OCI-LY1 (cell line): Measurements from ENCODE around the gene UBAP1.

Source experiments
- H2AFZ ChIP-seq: fragments of 200-600 bp; sonication (generic), shearing (Covaris generic); 2 replicates; pipeline ENCODE4 v1.6.0; 2014; ENCODE audit warnings: antibody characterized with exemption, mild to moderate bottlenecking, low read length
- H3F3A ChIP-seq: fragments of 200-600 bp; sonication (generic), shearing (Covaris generic); 2 replicates; pipeline ENCODE4 v1.6.0; 2014; ENCODE audit warnings: mild to moderate bottlenecking, antibody characterized with exemption, low read length, moderate library complexity; ENCODE audit not compliant: insufficient read depth
- H3K27ac ChIP-seq: fragments of 200-600 bp; sonication (generic); 2 replicates; pipeline ENCODE4 v1.5.1; 2014; ENCODE audit warnings: low read length, mixed run types, mild to moderate bottlenecking, low read depth; ENCODE audit not compliant: poor library complexity, severe bottlenecking
- H3K27me3 ChIP-seq: fragments of 200-600 bp; sonication (generic); 2 replicates; pipeline ENCODE4 v1.6.0; 2014; ENCODE audit warnings: antibody characterized with exemption, mild to moderate bottlenecking, low read length, moderate library complexity; ENCODE audit not compliant: insufficient read depth
- H3K36me3 ChIP-seq: fragments of 200-600 bp; sonication (generic); 2 replicates; pipeline ENCODE4 v1.6.1; 2014; ENCODE audit warnings: mild to moderate bottlenecking, antibody characterized with exemption, low read length, moderate library complexity, mixed read lengths; ENCODE audit not compliant: insufficient read depth
- H3K4me1 ChIP-seq: fragments of 200-600 bp; sonication (generic); 2 replicates; pipeline ENCODE4 v1.5.1; 2014; ENCODE audit warnings: mild to moderate bottlenecking, low read length, moderate library complexity; ENCODE audit not compliant: insufficient read depth, severe bottlenecking
- H3K4me2 ChIP-seq: fragments of 200-600 bp; sonication (generic), shearing (Covaris generic); 2 replicates; pipeline ENCODE4 v1.6.1; 2014; ENCODE audit warnings: low read length
- H3K4me3 ChIP-seq: fragments of 200-600 bp; sonication (generic); 2 replicates; pipeline ENCODE4 v1.5.1; 2014; ENCODE audit warnings: low read length, low read depth, mild to moderate bottlenecking, mixed read lengths; ENCODE audit not compliant: poor library complexity, severe bottlenecking
- H3K79me2 ChIP-seq: fragments of 200-600 bp; shearing (Covaris generic); 2 replicates; pipeline ENCODE4 v1.6.1; 2016; ENCODE audit warnings: mixed run types, low read length, mixed read lengths; ENCODE audit not compliant: insufficient read depth
- H3K9ac ChIP-seq: fragments of 200-600 bp; sonication (generic), shearing (Covaris generic); 2 replicates; pipeline ENCODE4 v1.6.1; 2014; ENCODE audit warnings: mild to moderate bottlenecking, low read length, mixed read lengths
- H3K9me2 ChIP-seq: fragments of 200-600 bp; sonication (generic), shearing (Covaris generic); 2 replicates; pipeline ENCODE4 v1.6.1; 2014; ENCODE audit warnings: low read depth, mild to moderate bottlenecking, low read length, mixed read lengths
- H3K9me3 ChIP-seq: fragments of 200-600 bp; shearing (Covaris generic); 2 replicates; pipeline ENCODE4 v1.6.1; 2014; ENCODE audit warnings: low read length, mixed read lengths
- H4K20me1 ChIP-seq: fragments of 200-600 bp; sonication (generic), shearing (Covaris generic); 2 replicates; pipeline ENCODE4 v1.6.0; 2016; ENCODE audit warnings: mild to moderate bottlenecking, low read length; ENCODE audit not compliant: insufficient read depth
- EZH2 ChIP-seq: fragments of 200-600 bp; sonication (generic), shearing (Covaris generic); IDR thresholded peaks from 2 replicates; pipeline ENCODE4 v1.8.0; 2017; ENCODE audit warnings: borderline replicate concordance, mixed run types, mild to moderate bottlenecking, antibody characterized with exemption, low read length, moderate library complexity, mixed read lengths
- TF ChIP-seq, protein P1 (sequence below): fragments of 200-600 bp; sonication (generic), shearing (Covaris generic); IDR thresholded peaks from 2 replicates; pipeline ENCODE4 v1.5.1; 2017; ENCODE audit warnings: mild to moderate bottlenecking, antibody characterized with exemption, low read length, moderate library complexity, mixed read lengths

The UBAP1 gene

GRCh38 chr9:34176089-34176488 lies 2.8 kb upstream of the UBAP1 start:
- TF ChIP-seq, protein P1, sequence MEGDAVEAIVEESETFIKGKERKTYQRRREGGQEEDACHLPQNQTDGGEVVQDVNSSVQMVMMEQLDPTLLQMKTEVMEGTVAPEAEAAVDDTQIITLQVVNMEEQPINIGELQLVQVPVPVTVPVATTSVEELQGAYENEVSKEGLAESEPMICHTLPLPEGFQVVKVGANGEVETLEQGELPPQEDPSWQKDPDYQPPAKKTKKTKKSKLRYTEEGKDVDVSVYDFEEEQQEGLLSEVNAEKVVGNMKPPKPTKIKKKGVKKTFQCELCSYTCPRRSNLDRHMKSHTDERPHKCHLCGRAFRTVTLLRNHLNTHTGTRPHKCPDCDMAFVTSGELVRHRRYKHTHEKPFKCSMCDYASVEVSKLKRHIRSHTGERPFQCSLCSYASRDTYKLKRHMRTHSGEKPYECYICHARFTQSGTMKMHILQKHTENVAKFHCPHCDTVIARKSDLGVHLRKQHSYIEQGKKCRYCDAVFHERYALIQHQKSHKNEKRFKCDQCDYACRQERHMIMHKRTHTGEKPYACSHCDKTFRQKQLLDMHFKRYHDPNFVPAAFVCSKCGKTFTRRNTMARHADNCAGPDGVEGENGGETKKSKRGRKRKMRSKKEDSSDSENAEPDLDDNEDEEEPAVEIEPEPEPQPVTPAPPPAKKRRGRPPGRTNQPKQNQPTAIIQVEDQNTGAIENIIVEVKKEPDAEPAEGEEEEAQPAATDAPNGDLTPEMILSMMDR, result no peak
- TF ChIP-seq EZH2, result no peak
- Histone ChIP-seq H3K4me1 (peaks cover 31% of the 10 kb centered on the region), H3K27ac (no peak overlapping the region)

DNA sequence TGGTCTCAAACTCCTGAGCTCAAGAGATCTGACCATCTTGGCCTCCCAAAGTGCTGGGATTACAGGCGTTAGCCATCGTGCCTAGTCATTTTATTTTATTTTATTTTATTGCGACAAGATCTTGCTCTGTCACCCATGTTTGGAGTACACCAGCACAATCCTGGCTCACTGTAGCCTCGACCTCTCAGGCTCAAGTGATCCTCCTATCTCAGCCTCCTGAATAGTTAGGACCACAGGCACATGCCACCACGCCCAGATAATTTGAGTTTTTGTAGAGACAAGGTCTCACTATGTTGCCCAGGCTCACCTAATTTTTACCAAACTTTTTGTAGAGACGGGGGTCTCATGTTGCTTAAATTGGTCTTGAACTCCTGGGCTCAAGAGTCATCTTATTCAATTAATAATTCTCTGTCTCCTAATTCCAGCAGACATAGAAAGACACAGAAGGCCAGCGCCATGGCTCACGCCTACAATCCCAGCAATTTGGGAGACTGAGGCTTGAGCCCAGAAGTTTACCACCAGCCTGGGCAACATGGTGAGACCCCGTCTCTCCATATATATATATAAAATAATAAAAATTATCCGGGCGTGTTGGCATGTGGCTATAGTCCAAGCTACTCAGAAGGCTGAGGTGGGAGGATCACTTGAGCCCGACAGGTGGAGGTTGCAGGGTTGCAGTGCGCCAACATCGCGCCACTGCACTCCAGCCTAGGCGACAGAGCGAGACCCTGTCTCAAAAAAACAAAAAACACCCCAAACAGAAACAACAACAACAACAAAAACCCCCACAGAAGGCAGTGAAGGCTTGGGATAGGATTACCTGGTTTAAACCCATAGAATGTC lies 1.0 kb upstream of the UBAP1 start:
- H3K4me2 ChIP-seq, result peak overlapping the region; percentile 91
- no peak for TF ChIP-seq EZH2
- TF ChIP-seq, protein P1, result no peak
- H3K4me1 ChIP-seq, result peaks cover 17% of the 10 kb centered on the region
- H4K20me1 ChIP-seq, result no peaks in the 10 kb centered on the region
- peaks cover 32% of the 10 kb centered on the region for H3K79me2 ChIP-seq
- H3F3A ChIP-seq, result no peaks in the 10 kb centered on the region
- H3K27ac ChIP-seq, result peak overlapping the region; percentile 66
- no peak overlapping the region for H2AFZ ChIP-seq
- peak overlapping the region; percentile 89 for H3K9ac ChIP-seq
- H3K9me3 ChIP-seq, result no peaks in the 10 kb centered on the region
- no peaks in the 10 kb centered on the region for H3K36me3 ChIP-seq
- no peaks in the 10 kb centered on the region for H3K27me3 ChIP-seq
- no peaks in the 10 kb centered on the region for H3K9me2 ChIP-seq
- H3K4me3 ChIP-seq, result peak overlapping the region; percentile 85

More at GRCh38 chr9:34176089-34176488, 2.8 kb upstream of the UBAP1 start:
- peaks cover 19% of the 10 kb centered on the region for H3K79me2 ChIP-seq
- no peak overlapping the region for H3K4me2 ChIP-seq
- no peaks in the 10 kb centered on the region for H3K9me3 ChIP-seq
- no peaks in the 10 kb centered on the region for H3K27me3 ChIP-seq
- no peaks in the 10 kb centered on the region for H3K36me3 ChIP-seq
- no peaks in the 10 kb centered on the region for H3F3A ChIP-seq
- H4K20me1 ChIP-seq, result no peaks in the 10 kb centered on the region
- no peak overlapping the region for H3K9ac ChIP-seq
- H3K4me3 ChIP-seq, result no peak overlapping the region
- no peak overlapping the region for H2AFZ ChIP-seq
- H3K9me2 ChIP-seq, result no peaks in the 10 kb centered on the region

DNA sequence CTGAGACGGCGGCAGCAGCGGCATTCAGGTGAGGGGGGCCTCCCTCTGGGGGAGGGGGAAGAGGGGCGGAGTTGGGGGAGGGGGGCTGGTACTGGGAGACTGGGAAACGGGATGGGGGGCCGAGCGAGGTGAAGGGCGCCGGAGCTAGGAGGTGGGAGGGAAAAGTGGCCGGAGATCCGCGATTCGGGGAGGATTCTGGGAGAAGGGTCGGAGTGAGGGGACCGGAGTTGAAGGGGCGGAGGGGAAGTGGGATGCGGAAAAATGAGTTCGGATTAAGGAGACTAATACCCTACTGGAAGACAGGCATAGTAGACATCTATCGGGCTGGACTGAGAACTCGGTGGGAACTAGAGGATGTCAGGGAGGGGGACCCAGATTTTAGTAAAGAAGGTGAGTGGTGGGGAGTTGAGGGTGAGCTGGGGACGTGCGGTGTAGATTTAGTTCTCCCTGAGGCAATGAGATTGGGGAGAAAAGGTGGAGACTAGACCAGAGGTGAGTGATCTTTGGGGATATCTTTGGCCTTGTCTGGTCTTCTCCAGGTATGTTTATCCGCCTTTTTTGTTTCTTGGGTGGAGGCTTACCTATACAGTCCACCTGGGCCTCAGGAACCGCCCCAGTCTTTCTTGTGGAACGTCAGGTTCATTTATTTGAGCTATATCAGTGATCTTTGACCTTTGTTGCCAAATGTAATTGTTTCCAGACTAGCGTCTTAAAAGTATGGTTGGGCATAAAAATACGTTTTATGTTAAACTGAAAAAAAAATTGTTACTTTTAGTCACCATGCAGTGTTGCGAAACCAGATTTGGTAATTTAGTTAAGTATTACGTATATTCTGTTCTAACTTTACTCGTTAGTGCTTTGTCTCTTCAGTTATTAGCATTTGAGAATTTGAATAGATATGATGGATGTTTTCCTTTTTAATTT lies 632 bp downstream of the UBAP1 start:
- Histone ChIP-seq H3K4me2 (peak overlapping the region; percentile 91), H4K20me1 (no peaks in the 10 kb centered on the region), H3K27ac (peak overlapping the region; percentile 66), H3K9me2 (no peaks in the 10 kb centered on the region), H2AFZ (no peak overlapping the region), H3K4me3 (peak overlapping the region; percentile 85), H3K79me2 (peaks cover 43% of the 10 kb centered on the region), H3K36me3 (peaks cover 8% of the 10 kb centered on the region), H3F3A (no peaks in the 10 kb centered on the region), H3K9me3 (no peaks in the 10 kb centered on the region), H3K9ac (peak overlapping the region; percentile 89), H3K4me1 (peaks cover 17% of the 10 kb centered on the region), H3K27me3 (no peaks in the 10 kb centered on the region)
- TF ChIP-seq EZH2, result no peak
- TF ChIP-seq, protein P1, result no peak
